Measurements from ENCODE around the gene CHCT1. TPM values are rescaled to one million over a fixed set of nuclear protein-coding genes. Genes with fewer than 3 reads are reported as not detected.

Gene CHCT1
- total and polyA plus RNA-seq, 2 donors (not counting 3 experiments of a cell fraction or from before 2014, with no cell fraction given): not detected

- POLR2A ChIA-PET: no interaction called here
- no peak overlapping the region for H3K4me2 ChIP-seq (ENCODE audit: insufficient read depth, low read length)
- peak overlapping the region; percentile 9 for H2AFZ ChIP-seq (ENCODE audit: low read depth, low read length)
- no peaks in the 10 kb centered on the region for H3K36me3 ChIP-seq (ENCODE audit: control insufficient read depth in 2 of 2, extremely low read depth in 1 of 2, insufficient read depth in 2 of 2, low read length in 2 of 2)
- H3K27ac ChIP-seq (ENCODE audit: insufficient read depth, low read depth, low read length): no peak overlapping the region
- intact Hi-C loops (cut with micrococcal nuclease): loop anchor here (10.0 kb wide), 1 partner anchor 335 kb away; no protein-coding TSS in a partner anchor
- H3K79me2 ChIP-seq (ENCODE audit: control insufficient read depth, insufficient read depth, low read length): no peaks in the 10 kb centered on the region
- dilution Hi-C loops (cut with MboI; ENCODE audit: extremely low pct_ligation_motif_present, low sequenced_read_pairs): no loop called here
- DNase-seq (ENCODE audit: low read depth, low spot score): peak; percentile 30
- H3K9ac ChIP-seq (replicated peaks; ENCODE audit: extremely low read depth, insufficient read depth, low read length): no peak overlapping the region
- H3K9me3 ChIP-seq (replicated peaks; ENCODE audit: control insufficient read depth, insufficient read depth, low read length): no peaks in the 10 kb centered on the region
- no peaks in the 10 kb centered on the region for H4K20me1 ChIP-seq (replicated peaks; ENCODE audit: control insufficient read depth, extremely low read depth, insufficient read depth, low read length)
- TF ChIP-seq GATA2 (IDR thresholded peaks at IDR 0.05; ENCODE audit: insufficient read depth, insufficient read length, low read depth, low read length): no peak
- TF ChIP-seq POLR2AphosphoS5 (IDR thresholded peaks at IDR 0.05; ENCODE audit: insufficient read depth, low read depth, low read length): no peak
- TF ChIP-seq POLR2A (IDR thresholded peaks at IDR 0.05; ENCODE audit: low read depth, low read length): no peak
- TF ChIP-seq MYC (IDR thresholded peaks at IDR 0.05; ENCODE audit: low read depth, low read length): no peak
- TF ChIP-seq EZH2 (IDR thresholded peaks at IDR 0.05; ENCODE audit: borderline replicate concordance, low read depth, low read length, severe bottlenecking): no peak
- TF ChIP-seq FOS (IDR thresholded peaks at IDR 0.05; ENCODE audit: borderline replicate concordance, insufficient read depth, low read length): no peak
- no peak for TF ChIP-seq CTCF (IDR thresholded peaks at IDR 0.05; ENCODE audit: extremely low read depth in 1 of 2, insufficient read depth in 1 of 2, low read depth in 1 of 2, low read length in 2 of 2)
- no peak for TF ChIP-seq MAX (IDR thresholded peaks at IDR 0.05; ENCODE audit: insufficient read depth, insufficient read length)
- no peak for TF ChIP-seq JUN (IDR thresholded peaks at IDR 0.05; ENCODE audit: borderline replicate concordance, insufficient read depth, insufficient read length, low read depth)
- H3K9me1 ChIP-seq (replicated peaks; ENCODE audit: control insufficient read depth, extremely low read depth, insufficient read depth, low read length): no peaks in the 10 kb centered on the region
- peaks cover 2% of the 10 kb centered on the region for H3K4me1 ChIP-seq (ENCODE audit: control insufficient read depth, extremely low read depth, insufficient read depth, low read length)
- CTCF ChIA-PET: interaction anchor here (0.6 to 2.9 kb wide), 7 partner anchors 11 to 208 kb away, joined by 3 to 7 read pairs (median 4); no protein-coding TSS in a partner anchor
- no TSS peak for BruUV-seq (replicated peaks)
- no peaks in the 10 kb centered on the region for H3K27me3 ChIP-seq (ENCODE audit: control insufficient read depth in 2 of 2, insufficient read depth in 2 of 2, low read length in 2 of 2)
- H3K4me3 ChIP-seq (replicated peaks in 1 of 3; ENCODE audit: insufficient read depth in 1 of 3, low read depth in 1 of 3, low read length in 3 of 3): no peak overlapping the region
- no peak for FAIRE-seq
These were observed 17.2 kb downstream of the CHCT1 start for GRCh38 chr17:60439501-60439900.
